WTC11 (cell line): ENCODE measurements around the gene CCT6A. TPM values are rescaled to one million over a fixed set of nuclear protein-coding genes. Genes with fewer than 3 reads are reported as not detected.
"Not testable (repeated sequence)": the region's sequence is repeated elsewhere in the genome, so short reads cannot be mapped to it uniquely, and the experiment has no call there.

ENCODE experiments used
- ATAC-seq: fragments of 200-7000 bp; cut with Tn5 transposase; 2 replicates; pipeline ENCODE4 v1.10.0; 2021; ENCODE audit warnings: mild to moderate bottlenecking, moderate library complexity
- CTCF ChIA-PET: fragments of 300-600 bp; sonication (Branson Sonifier 250); formaldehyde crosslinking; loops from one replicate; lab custom pipeline; 2021; ENCODE audit warnings: antibody characterized with exemption; lab: Charles Lee
- POLR2A ChIA-PET: fragments of 350-600 bp; sonication (Branson Sonifier 250); formaldehyde crosslinking; loops from one replicate; lab custom pipeline; 2021; ENCODE audit warnings: antibody characterized with exemption; lab: Charles Lee
- DNase-seq: peaks from one replicate; pipeline ENCODE4 v3.0.0; 2021; ENCODE audit warnings: low spot score
- H3K27ac Mint-ChIP-seq: 2 replicates; pipeline ENCODE4 v1.8.0; 2021; ENCODE audit warnings: mixed read lengths
- H3K27me3 Mint-ChIP-seq: 2 replicates; pipeline ENCODE4 v1.8.0; 2021; ENCODE audit warnings: low read depth, mild to moderate bottlenecking, moderate library complexity, mixed read lengths
- H3K36me3 Mint-ChIP-seq: 2 replicates; pipeline ENCODE4 v1.8.0; 2021; ENCODE audit warnings: mixed read lengths
- H3K4me1 Mint-ChIP-seq: 2 replicates; pipeline ENCODE4 v1.8.0; 2022; ENCODE audit warnings: mixed read lengths
- H3K4me3 Mint-ChIP-seq: 2 replicates; pipeline ENCODE4 v1.8.0; 2021; ENCODE audit warnings: mild to moderate bottlenecking, moderate library complexity, mixed read lengths
- H3K9me3 Mint-ChIP-seq: 2 replicates; pipeline ENCODE4 v1.8.0; 2021; ENCODE audit warnings: mixed read lengths
- CREM ChIP-seq: sonication (generic); formaldehyde crosslinking; IDR thresholded peaks from 2 replicates; pipeline ENCODE4 v1.8.1; 2022; ENCODE audit warnings: mild to moderate bottlenecking, missing genetic modification reagents, moderate library complexity
- ELF4 ChIP-seq: sonication (generic); formaldehyde crosslinking; IDR thresholded peaks from 2 replicates; pipeline ENCODE4 v1.8.1; 2022; ENCODE audit warnings: low read depth, mild to moderate bottlenecking, moderate library complexity, missing genetic modification reagents
- ESRRA ChIP-seq: sonication (generic); formaldehyde crosslinking; IDR thresholded peaks from 2 replicates; pipeline ENCODE4 v1.8.1; 2022; ENCODE audit warnings: mild to moderate bottlenecking, missing genetic modification reagents, borderline replicate concordance
- HMGXB4 ChIP-seq: sonication (generic); formaldehyde crosslinking; IDR thresholded peaks from 2 replicates; pipeline ENCODE4 v1.8.1; 2023; ENCODE audit warnings: mild to moderate bottlenecking, moderate library complexity, missing genetic modification reagents
- IRF1 ChIP-seq: sonication (generic); formaldehyde crosslinking; IDR thresholded peaks from 2 replicates; pipeline ENCODE4 v1.8.0; 2023; ENCODE audit warnings: missing genetic modification reagents
- NFATC4 ChIP-seq: fragments of 250-450 bp; sonication (Bioruptor Pico); IDR thresholded peaks from 2 replicates; pipeline ENCODE4 v1.9.0; 2021; ENCODE audit warnings: mild to moderate bottlenecking
- SMAD4 ChIP-seq: sonication (generic); formaldehyde crosslinking; IDR thresholded peaks from 2 replicates; pipeline ENCODE4 v1.8.0; 2022; ENCODE audit warnings: mild to moderate bottlenecking, missing genetic modification reagents
- TP53 ChIP-seq: sonication (generic); formaldehyde crosslinking; IDR thresholded peaks from 2 replicates; pipeline ENCODE4 v1.8.1; 2023; ENCODE audit warnings: mild to moderate bottlenecking, missing genetic modification reagents
- ZBTB43 ChIP-seq: sonication (generic); formaldehyde crosslinking; IDR thresholded peaks from 2 replicates; pipeline ENCODE4 v1.8.1; 2023; ENCODE audit warnings: mild to moderate bottlenecking, missing genetic modification reagents
- ZNF232 ChIP-seq: sonication (generic); formaldehyde crosslinking; IDR thresholded peaks from 2 replicates; pipeline ENCODE4 v1.8.0; 2022; ENCODE audit warnings: mild to moderate bottlenecking, missing genetic modification reagents
- total RNA-seq: library from RNA; stranded (reverse); gene quantifications from 3 replicates; pipeline ENCODE4 v1.2.3, GENCODE V29; 2021
- TF ChIP-seq, protein P1 (sequence below): sonication (generic); formaldehyde crosslinking; IDR thresholded peaks from 2 replicates; pipeline ENCODE4 v1.8.1; 2022; ENCODE audit warnings: low read depth, mild to moderate bottlenecking, moderate library complexity, missing genetic modification reagents, borderline replicate concordance
- TF ChIP-seq, protein P2 (sequence below): sonication (generic); formaldehyde crosslinking; IDR thresholded peaks from 2 replicates; pipeline ENCODE4 v1.8.1; 2023; ENCODE audit warnings: mild to moderate bottlenecking, missing genetic modification reagents
- TF ChIP-seq, protein P3 (sequence below): sonication (generic); formaldehyde crosslinking; IDR thresholded peaks from 2 replicates; pipeline ENCODE4 v1.8.1; 2022; ENCODE audit warnings: low read depth, missing genetic modification reagents, borderline replicate concordance

CCT6A gene
- total RNA-seq, 1 experiment from 2014 or later: 246 TPM

GRCh38 chr7:56007891-56008290 lies 43.7 kb upstream of the CCT6A start:
- CTCF ChIA-PET: interaction anchor here (0.6 to 1.8 kb wide), 2 partner anchors 43 to 80 kb away, joined by 3 to 4 read pairs; partner anchors contain the start of genes CCT6A and PSPH
- Mint-ChIP-seq H3K27me3 (no peaks in the 10 kb centered on the region), H3K27ac (0 out of 2 replicates have a peak overlapping the region, but pooled peaks have one; percentile 9), H3K4me1 (peaks cover 3% of the 10 kb centered on the region; the same call in 1 of the 2 replicates), H3K9me3 (no peaks in the 10 kb centered on the region), H3K36me3 (peaks cover 16% of the 10 kb centered on the region), H3K4me3 (no peak overlapping the region)
- TF ChIP-seq ZBTB43 (CRISPR knock-in tag) (no peak), ESRRA (no peak), CREM (CRISPR knock-in tag) (no peak), IRF1 (CRISPR knock-in tag) (no peak), ELF4 (CRISPR knock-in tag) (no peak), TP53 (CRISPR knock-in tag) (no peak), SMAD4 (CRISPR knock-in tag) (no peak), HMGXB4 (CRISPR knock-in tag) (no peak), ZNF232 (no peak)
- TF ChIP-seq, protein P1, sequence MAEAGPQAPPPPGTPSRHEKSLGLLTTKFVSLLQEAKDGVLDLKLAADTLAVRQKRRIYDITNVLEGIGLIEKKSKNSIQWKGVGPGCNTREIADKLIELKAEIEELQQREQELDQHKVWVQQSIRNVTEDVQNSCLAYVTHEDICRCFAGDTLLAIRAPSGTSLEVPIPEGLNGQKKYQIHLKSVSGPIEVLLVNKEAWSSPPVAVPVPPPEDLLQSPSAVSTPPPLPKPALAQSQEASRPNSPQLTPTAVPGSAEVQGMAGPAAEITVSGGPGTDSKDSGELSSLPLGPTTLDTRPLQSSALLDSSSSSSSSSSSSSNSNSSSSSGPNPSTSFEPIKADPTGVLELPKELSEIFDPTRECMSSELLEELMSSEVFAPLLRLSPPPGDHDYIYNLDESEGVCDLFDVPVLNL (CRISPR knock-in tag): no peak
- TF ChIP-seq, protein P2, sequence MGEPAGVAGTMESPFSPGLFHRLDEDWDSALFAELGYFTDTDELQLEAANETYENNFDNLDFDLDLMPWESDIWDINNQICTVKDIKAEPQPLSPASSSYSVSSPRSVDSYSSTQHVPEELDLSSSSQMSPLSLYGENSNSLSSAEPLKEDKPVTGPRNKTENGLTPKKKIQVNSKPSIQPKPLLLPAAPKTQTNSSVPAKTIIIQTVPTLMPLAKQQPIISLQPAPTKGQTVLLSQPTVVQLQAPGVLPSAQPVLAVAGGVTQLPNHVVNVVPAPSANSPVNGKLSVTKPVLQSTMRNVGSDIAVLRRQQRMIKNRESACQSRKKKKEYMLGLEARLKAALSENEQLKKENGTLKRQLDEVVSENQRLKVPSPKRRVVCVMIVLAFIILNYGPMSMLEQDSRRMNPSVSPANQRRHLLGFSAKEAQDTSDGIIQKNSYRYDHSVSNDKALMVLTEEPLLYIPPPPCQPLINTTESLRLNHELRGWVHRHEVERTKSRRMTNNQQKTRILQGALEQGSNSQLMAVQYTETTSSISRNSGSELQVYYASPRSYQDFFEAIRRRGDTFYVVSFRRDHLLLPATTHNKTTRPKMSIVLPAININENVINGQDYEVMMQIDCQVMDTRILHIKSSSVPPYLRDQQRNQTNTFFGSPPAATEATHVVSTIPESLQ (CRISPR knock-in tag): no peak
- ATAC-seq (no peak), DNase-seq (no peak)
- POLR2A ChIA-PET: interaction anchor here (0.5 kb wide), 1 partner anchor 57 kb away, joined by 4 read pairs; no protein-coding TSS in a partner anchor

DNA sequence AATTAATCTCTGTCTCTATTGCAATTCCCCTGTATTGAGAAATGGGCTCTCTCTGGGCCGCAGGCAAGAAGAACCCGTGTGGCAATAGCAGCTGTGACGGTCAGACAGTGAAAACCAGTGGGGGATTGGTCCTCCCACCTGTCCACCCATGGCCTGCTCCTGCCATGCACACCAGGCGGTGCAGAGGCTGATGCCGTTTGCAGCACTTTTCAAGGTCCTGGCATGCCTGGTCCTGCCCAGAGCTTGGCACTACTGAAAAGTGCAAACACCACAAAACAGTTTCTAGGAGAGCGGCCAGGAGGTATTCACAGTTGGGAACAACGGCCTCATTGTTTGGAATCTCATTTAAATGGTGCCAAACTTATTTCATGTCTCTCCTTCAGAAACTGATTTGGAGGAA lies 41.9 kb upstream of the CCT6A start:
- Mint-ChIP-seq H3K27ac (no peak overlapping the region), H3K9me3 (no peaks in the 10 kb centered on the region), H3K4me1 (peaks cover 3% of the 10 kb centered on the region; the same call in 1 of the 2 replicates), H3K27me3 (no peaks in the 10 kb centered on the region), H3K36me3 (peaks cover 27% of the 10 kb centered on the region), H3K4me3 (no peak overlapping the region)
- ATAC-seq (no peak), DNase-seq (no peak)
- TF ChIP-seq NFATC4 (CRISPR knock-in tag): 0 out of 2 replicates have a peak, but pooled peaks have one; percentile 31
- TF ChIP-seq, protein P3, sequence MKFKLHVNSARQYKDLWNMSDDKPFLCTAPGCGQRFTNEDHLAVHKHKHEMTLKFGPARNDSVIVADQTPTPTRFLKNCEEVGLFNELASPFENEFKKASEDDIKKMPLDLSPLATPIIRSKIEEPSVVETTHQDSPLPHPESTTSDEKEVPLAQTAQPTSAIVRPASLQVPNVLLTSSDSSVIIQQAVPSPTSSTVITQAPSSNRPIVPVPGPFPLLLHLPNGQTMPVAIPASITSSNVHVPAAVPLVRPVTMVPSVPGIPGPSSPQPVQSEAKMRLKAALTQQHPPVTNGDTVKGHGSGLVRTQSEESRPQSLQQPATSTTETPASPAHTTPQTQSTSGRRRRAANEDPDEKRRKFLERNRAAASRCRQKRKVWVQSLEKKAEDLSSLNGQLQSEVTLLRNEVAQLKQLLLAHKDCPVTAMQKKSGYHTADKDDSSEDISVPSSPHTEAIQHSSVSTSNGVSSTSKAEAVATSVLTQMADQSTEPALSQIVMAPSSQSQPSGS: no peak
- POLR2A ChIA-PET: no interaction called here
- CTCF ChIA-PET: interaction anchor here (1.2 kb wide), 1 partner anchor 65 kb away, joined by 3 read pairs; no protein-coding TSS in a partner anchor

GRCh38 chr7:56017015-56017414 lies 34.5 kb upstream of the CCT6A start:
- DNase-seq, H3K27ac Mint-ChIP-seq, H3K27me3 Mint-ChIP-seq, ATAC-seq, H3K4me3 Mint-ChIP-seq, POLR2A ChIA-PET, CTCF ChIA-PET, H3K9me3 Mint-ChIP-seq, H3K4me1 Mint-ChIP-seq: not testable (repeated sequence)
- peaks cover 43% of the 10 kb centered on the region for H3K36me3 Mint-ChIP-seq
